MM.1S (cell line): ENCODE data around the gene KIF14.
"Not testable (repeated sequence)": the region's sequence is repeated elsewhere in the genome, so short reads cannot be mapped to it uniquely, and the experiment has no call there.

ENCODE experiments used
- DNase-seq: peaks from one replicate; pipeline ENCODE4 v3.0.0-alpha.2; 2015
- H2AFZ ChIP-seq: fragments of 300-600 bp; sonication (generic); 2 replicates; pipeline ENCODE4 v1.6.0; 2016; ENCODE audit warnings: antibody characterized with exemption, low read length
- H3F3A ChIP-seq: fragments of 300-600 bp; sonication (generic); 2 replicates; pipeline ENCODE4 v1.6.1; 2016; ENCODE audit warnings: mild to moderate bottlenecking, antibody characterized with exemption, low read length, moderate library complexity, mixed read lengths; ENCODE audit not compliant: insufficient read depth
- H3K27ac ChIP-seq: fragments of 300-600 bp; sonication (generic); 2 replicates; pipeline ENCODE4 v1.5.1; 2016; ENCODE audit warnings: mild to moderate bottlenecking, low read length
- H3K27me3 ChIP-seq: fragments of 300-600 bp; sonication (generic); replicated peaks from 2 replicates; pipeline ENCODE4 v1.6.0; 2016; ENCODE audit warnings: low read length; ENCODE audit not compliant: insufficient read depth
- H3K36me3 ChIP-seq: fragments of 300-600 bp; sonication (generic); replicated peaks from 2 replicates; pipeline ENCODE4 v1.6.1; 2016; ENCODE audit warnings: mild to moderate bottlenecking, low read length, mixed read lengths; ENCODE audit not compliant: insufficient read depth
- H3K4me1 ChIP-seq: fragments of 300-600 bp; sonication (generic); 2 replicates; pipeline ENCODE4 v1.6.1; 2016; ENCODE audit warnings: low read length, mixed read lengths
- H3K4me2 ChIP-seq: fragments of 300-600 bp; sonication (generic); 2 replicates; pipeline ENCODE4 v1.6.0; 2016; ENCODE audit warnings: low read depth, low read length
- H3K4me3 ChIP-seq: fragments of 300-600 bp; sonication (generic); 2 replicates; pipeline ENCODE4 v1.5.1; 2016; ENCODE audit warnings: low read length, mixed read lengths
- H3K79me2 ChIP-seq: fragments of 300-600 bp; sonication (generic); 2 replicates; pipeline ENCODE4 v1.6.1; 2016; ENCODE audit warnings: mixed run types, low read length, mixed read lengths
- H3K9ac ChIP-seq: fragments of 300-600 bp; sonication (generic); 2 replicates; pipeline ENCODE4 v1.6.1; 2016; ENCODE audit warnings: low read length, mixed read lengths
- H3K9me2 ChIP-seq: fragments of 300-600 bp; sonication (generic); replicated peaks from 2 replicates; pipeline ENCODE4 v1.6.1; 2016; ENCODE audit warnings: mild to moderate bottlenecking, low read length, mixed read lengths; ENCODE audit not compliant: insufficient read depth
- H3K9me3 ChIP-seq: fragments of 300-600 bp; sonication (generic); replicated peaks from 2 replicates; pipeline ENCODE4 v1.6.1; 2016; ENCODE audit warnings: mild to moderate bottlenecking, low read length, mixed read lengths; ENCODE audit not compliant: insufficient read depth
- H4K20me1 ChIP-seq: fragments of 300-600 bp; sonication (generic); 2 replicates; pipeline ENCODE4 v1.6.1; 2016; ENCODE audit warnings: mild to moderate bottlenecking, low read length, moderate library complexity, mixed read lengths; ENCODE audit not compliant: insufficient read depth
- EZH2 ChIP-seq: fragments of 300-600 bp; sonication (generic); optimal IDR thresholded peaks from 2 replicates; pipeline ENCODE3; 2017; ENCODE audit warnings: low read depth, mild to moderate bottlenecking, antibody characterized with exemption, low read length, mixed read lengths
- EZH2phosphoT487 ChIP-seq: fragments of 300-600 bp; sonication (generic); IDR thresholded peaks from 2 replicates; pipeline ENCODE4 v1.6.1; 2018; ENCODE audit warnings: antibody characterized with exemption, low read length
- TF ChIP-seq, protein P1 (sequence below): fragments of 300-600 bp; sonication (generic); IDR thresholded peaks from 2 replicates; pipeline ENCODE4 v1.5.1; 2016; ENCODE audit warnings: antibody characterized with exemption, low read length, mixed read lengths

KIF14 gene

DNA sequence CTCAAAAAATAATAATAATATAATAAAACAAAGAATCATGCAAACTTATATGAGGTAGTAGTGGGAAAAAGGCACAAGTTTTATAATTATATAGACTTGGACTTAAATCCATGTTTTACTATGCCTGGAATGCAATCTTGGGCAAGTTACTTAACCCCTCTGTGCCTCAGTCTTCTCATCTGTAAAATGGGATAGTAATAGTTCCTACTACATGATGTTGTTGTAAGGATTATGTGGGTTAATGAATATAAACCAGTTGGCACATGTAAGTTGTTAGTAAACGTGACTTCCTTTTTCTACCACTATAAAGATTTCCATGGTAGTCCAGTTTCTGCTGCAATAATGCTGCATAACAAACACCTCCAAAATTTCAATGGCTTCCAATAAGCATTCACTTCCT lies 10.8 kb upstream of the KIF14 start:
- Histone ChIP-seq H3K36me3 (no peaks in the 10 kb centered on the region), H3K4me2 (no peak overlapping the region), H3K27me3 (no peaks in the 10 kb centered on the region), H3K79me2 (no peaks in the 10 kb centered on the region), H3K4me1 (peaks cover 43% of the 10 kb centered on the region), H3K9me2 (no peaks in the 10 kb centered on the region), H3K9ac (no peak overlapping the region), H3K27ac (no peak overlapping the region), H2AFZ (no peak overlapping the region), H3F3A (peaks cover 38% of the 10 kb centered on the region), H3K9me3 (no peaks in the 10 kb centered on the region), H3K4me3 (no peak overlapping the region), H4K20me1 (no peaks in the 10 kb centered on the region)
- no peak for TF ChIP-seq EZH2phosphoT487
- TF ChIP-seq EZH2, result no peak
- TF ChIP-seq, protein P1, sequence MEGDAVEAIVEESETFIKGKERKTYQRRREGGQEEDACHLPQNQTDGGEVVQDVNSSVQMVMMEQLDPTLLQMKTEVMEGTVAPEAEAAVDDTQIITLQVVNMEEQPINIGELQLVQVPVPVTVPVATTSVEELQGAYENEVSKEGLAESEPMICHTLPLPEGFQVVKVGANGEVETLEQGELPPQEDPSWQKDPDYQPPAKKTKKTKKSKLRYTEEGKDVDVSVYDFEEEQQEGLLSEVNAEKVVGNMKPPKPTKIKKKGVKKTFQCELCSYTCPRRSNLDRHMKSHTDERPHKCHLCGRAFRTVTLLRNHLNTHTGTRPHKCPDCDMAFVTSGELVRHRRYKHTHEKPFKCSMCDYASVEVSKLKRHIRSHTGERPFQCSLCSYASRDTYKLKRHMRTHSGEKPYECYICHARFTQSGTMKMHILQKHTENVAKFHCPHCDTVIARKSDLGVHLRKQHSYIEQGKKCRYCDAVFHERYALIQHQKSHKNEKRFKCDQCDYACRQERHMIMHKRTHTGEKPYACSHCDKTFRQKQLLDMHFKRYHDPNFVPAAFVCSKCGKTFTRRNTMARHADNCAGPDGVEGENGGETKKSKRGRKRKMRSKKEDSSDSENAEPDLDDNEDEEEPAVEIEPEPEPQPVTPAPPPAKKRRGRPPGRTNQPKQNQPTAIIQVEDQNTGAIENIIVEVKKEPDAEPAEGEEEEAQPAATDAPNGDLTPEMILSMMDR, result no peak
- no peak for DNase-seq

DNA sequence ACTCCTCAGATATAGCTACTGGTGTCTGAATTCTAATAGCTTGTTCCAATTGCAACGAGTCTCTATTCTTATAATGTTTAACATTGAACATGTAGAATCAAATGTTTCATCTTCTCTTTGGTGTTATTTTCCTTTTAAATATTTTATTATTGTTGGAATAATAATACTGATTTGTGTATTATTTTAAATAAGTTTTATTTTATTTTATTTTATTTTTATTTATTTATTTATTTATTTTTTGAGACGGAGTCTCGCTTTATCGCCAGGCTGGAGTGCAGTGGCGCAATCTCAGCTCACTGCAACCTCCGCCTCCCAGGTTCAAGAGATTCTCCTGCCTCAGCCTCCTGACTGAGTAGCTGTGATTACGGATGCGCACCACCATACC lies 10.0 kb upstream of the KIF14 start:
- not testable (repeated sequence) for H3K9me2 ChIP-seq

GRCh38 chr1:200629876-200630514 lies 9.4 kb upstream of the KIF14 start:
- Histone ChIP-seq H3K27ac (no peak overlapping the region), H3K79me2 (no peaks in the 10 kb centered on the region), H3K27me3 (no peaks in the 10 kb centered on the region), H3K4me1 (peaks cover 52% of the 10 kb centered on the region), H3K4me3 (no peak overlapping the region), H3K4me2 (no peak overlapping the region), H2AFZ (no peak overlapping the region), H3F3A (peaks cover 50% of the 10 kb centered on the region), H3K9ac (no peak overlapping the region), H3K9me2 (no peaks in the 10 kb centered on the region), H3K36me3 (no peaks in the 10 kb centered on the region), H3K9me3 (no peaks in the 10 kb centered on the region), H4K20me1 (no peaks in the 10 kb centered on the region)
- DNase-seq, result no peak
- TF ChIP-seq EZH2 (no peak), EZH2phosphoT487 (no peak)
- TF ChIP-seq, protein P1, result no peak

More for the DNA sequence above, 10.0 kb upstream of the KIF14 start:
- not testable (repeated sequence) for H3K9me3 ChIP-seq, DNase-seq, H3K27ac ChIP-seq, H3K36me3 ChIP-seq, H3K27me3 ChIP-seq, H3K4me2 ChIP-seq, H3K79me2 ChIP-seq, H2AFZ ChIP-seq, H3K9ac ChIP-seq, H4K20me1 ChIP-seq, H3K4me3 ChIP-seq
- peaks cover 48% of the 10 kb centered on the region for H3K4me1 ChIP-seq
- H3F3A ChIP-seq, result peaks cover 45% of the 10 kb centered on the region

GRCh38 chr1:200628223-200628881 lies 7.8 kb upstream of the KIF14 start:
- DNase-seq, result peak; percentile 77
- TF ChIP-seq EZH2 (no peak), EZH2phosphoT487 (no peak)
- TF ChIP-seq, protein P1, result no peak
- H3K4me3 ChIP-seq, result peak overlapping the region; percentile 48
- H3K27ac ChIP-seq, result peak overlapping the region; percentile 87
- peak overlapping the region; percentile 32 for H2AFZ ChIP-seq
- no peaks in the 10 kb centered on the region for H3K36me3 ChIP-seq
- no peaks in the 10 kb centered on the region for H3K27me3 ChIP-seq
- H3K4me1 ChIP-seq, result peaks cover 48% of the 10 kb centered on the region
- peak overlapping the region; percentile 77 for H3K4me2 ChIP-seq
- no peaks in the 10 kb centered on the region for H3K79me2 ChIP-seq
- no peaks in the 10 kb centered on the region for H3K9me2 ChIP-seq
- H4K20me1 ChIP-seq, result no peaks in the 10 kb centered on the region
- H3F3A ChIP-seq, result peaks cover 50% of the 10 kb centered on the region
- H3K9me3 ChIP-seq, result no peaks in the 10 kb centered on the region
- H3K9ac ChIP-seq, result peak overlapping the region; percentile 53
